Transverse colon (tissue), 4 donors: ENCODE measurements around the gene N4BP2. TPM values are rescaled to one million over a fixed set of nuclear protein-coding genes. Genes with fewer than 3 reads are reported as not detected.

Experiments
- DNase-seq: peaks from one replicate; pipeline ENCODE4 v3.0.0-alpha.2; 2019
- H3K27ac ChIP-seq, 4 donors: fragments of 200-600 bp; sonication (generic); 2 replicates each; pipeline ENCODE4 v1.5.1; 2016 to 2018; ENCODE audit warnings: inconsistent platforms in 4 of 4
- H3K27me3 ChIP-seq: fragments of 200-600 bp; sonication (generic); 2 replicates; pipeline ENCODE4 v1.5.1; 2017; ENCODE audit warnings: inconsistent platforms
- H3K36me3 ChIP-seq, 4 donors: fragments of 200-600 bp; sonication (generic); 2 replicates each; pipeline ENCODE4 v1.5.1; 2017 to 2019; ENCODE audit warnings: inconsistent platforms in 4 of 4
- H3K4me1 ChIP-seq, 4 donors: fragments of 200-600 bp; sonication (generic); 2 replicates each; pipeline ENCODE4 v1.5.1; 2017 to 2020; ENCODE audit warnings: inconsistent platforms in 4 of 4
- H3K4me3 ChIP-seq, 4 donors: fragments of 200-600 bp; sonication (generic); 1 replicate in 1 of 4; 2 replicates in 3 of 4; pipeline versions ENCODE4 v1.5.1 to v1.6.1; 2017 to 2019; ENCODE audit warnings: inconsistent platforms in 4 of 4
- H3K9me3 ChIP-seq, 2 donors: fragments of 200-600 bp; sonication (generic); 2 replicates each; pipeline ENCODE4 v1.5.1; 2017 to 2019; ENCODE audit warnings: inconsistent platforms in 2 of 2
- CTCF ChIP-seq, 5 experiments: fragments of 200-600 bp in 3 of 5; fragments of 450-650 bp in 2 of 5; sonication (generic) in 3 of 5; IDR thresholded peaks; 1 replicate in 2 of 5; 2 replicates in 3 of 5; pipeline ENCODE4 v1.5.1; 2016 to 2017; ENCODE audit warnings: antibody characterized with exemption in 5 of 5, inconsistent platforms in 3 of 5, mild to moderate bottlenecking in 2 of 5, moderate library complexity in 1 of 5
- EP300 ChIP-seq: sonication (generic); formaldehyde crosslinking; IDR thresholded peaks from one replicate; pipeline ENCODE4 v1.6.1; 2017; ENCODE audit warnings: antibody characterized with exemption, low read depth
- POLR2A ChIP-seq: fragments of 450-650 bp; IDR thresholded peaks from one replicate; pipeline ENCODE4 v1.6.1; 2016; ENCODE audit warnings: antibody characterized with exemption, mild to moderate bottlenecking, moderate library complexity
- POLR2AphosphoS5 ChIP-seq, 3 donors: sonication (generic); formaldehyde crosslinking; IDR thresholded peaks; one replicate each; pipeline ENCODE4 v1.6.1; 2016; ENCODE audit warnings: antibody characterized with exemption in 3 of 3
- WGBS, 2 donors: methylation state at CpG; one replicate each; pipeline ENCODE4 v1.1.5; 2018; ENCODE audit warnings: low coverage in 1 of 2; 5-methylcytosine and 5-hydroxymethylcytosine counted together
- in situ Hi-C, 4 donors: fragments of 200-750 bp; cut with MboI; loops; one replicate each; pipeline versions ENCODE4 v1.15.0 to v1.15.1; 2017; ENCODE audit warnings: low sequenced_read_pairs in 3 of 4, low pct_ligation_motif_present in 1 of 4, low pct_unique_long_range_greater_than_20kb in 1 of 4
- intact Hi-C: fragments of 100-400 bp; cut with DNase I; formaldehyde crosslinking; loops from one replicate; pipeline ENCODE4 v1.15.1; 2023; ENCODE audit warnings: low total_unique reads
- total RNA-seq, 4 donors: library from RNA; depleted of rRNA; stranded (reverse); fragments of >200 nt; gene quantifications; one replicate each; pipeline ENCODE4 v1.1.0, GENCODE V29; 2016

The N4BP2 gene
- total RNA-seq, 4 donors from 2014 or later, result 7.9 to 19.5 (median 12.5) TPM

- Histone ChIP-seq H3K9me3 (no peaks in the 10 kb centered on the region), H3K4me3 (no peak overlapping the region), H3K36me3 (no peaks in the 10 kb centered on the region), H3K27ac (no peak overlapping the region), H3K27me3 (no peaks in the 10 kb centered on the region), H3K4me1 (no peaks in the 10 kb centered on the region)
- intact Hi-C loops, result no loop called here
- in situ Hi-C loops, result loop anchor here in 3 of 4 donors (5.0 to 25.0 kb wide), 3 partner anchors 161 to 164 kb away; no protein-coding TSS in a partner anchor
- WGBS, 2 donors, result 91 to 96% methylated on average over 3 of the region's 3 CpGs
- TF ChIP-seq POLR2AphosphoS5 (IDR thresholded peaks at IDR 0.05), result no peak
- no peak for TF ChIP-seq EP300
- no peak for TF ChIP-seq POLR2A
- no peak for TF ChIP-seq CTCF (IDR thresholded peaks at IDR 0.05)
- no peak for DNase-seq
Observed at GRCh38 chr4:40150932-40151331, 94.3 kb downstream of the N4BP2 start.

GRCh38 chr4:40152637-40153036, 96.0 kb downstream of the N4BP2 start:
- in situ Hi-C loops (loop anchor here in 3 of 4 donors (5.0 to 25.0 kb wide), 3 partner anchors 160 to 162 kb away; no protein-coding TSS in a partner anchor), intact Hi-C loops (no loop called here)
- 69 to 86% methylated on average over 4 of the region's 4 CpGs for WGBS, 2 donors
- H3K4me1 ChIP-seq, result no peaks in the 10 kb centered on the region
- TF ChIP-seq POLR2AphosphoS5 (IDR thresholded peaks at IDR 0.05) (no peak), CTCF (IDR thresholded peaks at IDR 0.05) (no peak), POLR2A (no peak), EP300 (no peak)
- no peak overlapping the region for H3K27ac ChIP-seq
- H3K36me3 ChIP-seq, result no peaks in the 10 kb centered on the region
- H3K27me3 ChIP-seq, result no peaks in the 10 kb centered on the region
- no peaks in the 10 kb centered on the region for H3K9me3 ChIP-seq
- no peak overlapping the region for H3K4me3 ChIP-seq
- no peak for DNase-seq

GRCh38 chr4:40157436-40157835, 100.8 kb downstream of the N4BP2 start:
- H3K4me1 ChIP-seq, result no peaks in the 10 kb centered on the region
- in situ Hi-C loops (loop anchor here in 2 of 4 donors (10.0 to 25.0 kb wide), 2 partner anchors 155 to 157 kb away; no protein-coding TSS in a partner anchor), intact Hi-C loops (no loop called here)
- H3K27ac ChIP-seq, result no peak overlapping the region
- no peaks in the 10 kb centered on the region for H3K9me3 ChIP-seq
- H3K4me3 ChIP-seq, result no peak overlapping the region
- DNase-seq, result no peak
- TF ChIP-seq EP300, result no peak
- no peak for TF ChIP-seq POLR2A
- TF ChIP-seq POLR2AphosphoS5 (IDR thresholded peaks at IDR 0.05), result no peak
- no peak for TF ChIP-seq CTCF (IDR thresholded peaks at IDR 0.05)
- 83 to 86% methylated on average over 3 to 4 of the region's 4 CpGs for WGBS, 2 donors
- H3K36me3 ChIP-seq, result no peaks in the 10 kb centered on the region
- H3K27me3 ChIP-seq, result no peaks in the 10 kb centered on the region

GRCh38 chr4:40160258-40160657, 103.6 kb downstream of the N4BP2 start:
- Histone ChIP-seq H3K36me3 (no peaks in the 10 kb centered on the region), H3K4me1 (no peaks in the 10 kb centered on the region), H3K27ac (no peak overlapping the region), H3K4me3 (no peak overlapping the region), H3K9me3 (no peaks in the 10 kb centered on the region), H3K27me3 (no peaks in the 10 kb centered on the region)
- WGBS, 2 donors, result 94 to 96% methylated on average over 9 of the region's 9 CpGs
- no peak for DNase-seq
- intact Hi-C loops, result no loop called here
- in situ Hi-C loops, result loop anchor here in 1 of 4 donors (25.0 kb wide), 1 partner anchor 152 kb away; no protein-coding TSS in a partner anchor
- TF ChIP-seq EP300 (no peak), CTCF (IDR thresholded peaks at IDR 0.05) (no peak), POLR2A (no peak), POLR2AphosphoS5 (IDR thresholded peaks at IDR 0.05) (no peak)
